DMS53 (cell line): ENCODE results near the gene PALD1.

Experiments
- DNase-seq: peaks from one replicate; lab custom pipeline; 2025; lab: John Stamatoyannopoulos, UW

The PALD1 gene

GRCh38 chr10:70535451-70535850, 56.9 kb downstream of the PALD1 start:
- DNase-seq: no peak

GRCh38 chr10:70536196-70536861, 57.8 kb downstream of the PALD1 start:
- no peak for DNase-seq

GRCh38 chr10:70537398-70538194, 59.0 kb downstream of the PALD1 start:
- DNase-seq: peak; percentile 83

DNA sequence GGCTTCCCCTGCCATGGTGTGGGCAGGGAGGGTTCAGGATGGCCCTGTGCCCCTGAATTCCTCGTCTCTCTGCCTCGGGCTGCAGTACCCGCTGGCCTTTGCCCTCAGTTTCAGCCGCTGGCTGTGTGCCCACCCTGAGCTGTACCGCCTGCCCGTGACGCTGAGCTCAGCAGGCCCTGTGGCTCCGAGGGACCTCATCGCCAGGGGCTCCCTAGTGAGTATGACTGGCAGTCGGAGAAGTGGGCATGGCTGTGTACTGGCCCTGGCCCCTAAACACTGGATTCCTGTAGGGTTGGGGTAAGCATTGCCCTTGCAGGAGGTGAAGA, 59.6 kb downstream of the PALD1 start:
- no peak for DNase-seq

GRCh38 chr10:70538731-70539338, 60.3 kb downstream of the PALD1 start:
- no peak for DNase-seq

DNA sequence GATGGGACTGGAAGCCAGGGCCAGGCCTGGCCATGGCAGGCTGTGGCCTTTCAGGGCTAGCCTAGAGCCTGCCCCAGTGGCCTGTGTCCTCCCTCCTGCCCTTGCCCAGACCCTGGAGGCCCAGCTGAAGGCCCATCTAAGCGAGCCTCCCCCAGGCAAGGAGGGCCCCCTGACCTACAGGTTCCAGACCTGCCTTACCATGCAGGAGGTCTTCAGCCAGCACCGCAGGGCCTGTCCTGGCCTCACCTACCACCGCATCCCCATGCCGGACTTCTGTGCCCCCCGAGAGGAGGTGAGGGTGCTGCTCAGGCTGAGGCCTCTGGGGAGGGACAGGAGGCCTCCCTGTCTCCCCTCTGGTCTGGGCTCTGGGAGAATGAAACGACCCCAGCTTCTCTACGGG, 60.9 kb downstream of the PALD1 start:
- DNase-seq: no peak

DNA sequence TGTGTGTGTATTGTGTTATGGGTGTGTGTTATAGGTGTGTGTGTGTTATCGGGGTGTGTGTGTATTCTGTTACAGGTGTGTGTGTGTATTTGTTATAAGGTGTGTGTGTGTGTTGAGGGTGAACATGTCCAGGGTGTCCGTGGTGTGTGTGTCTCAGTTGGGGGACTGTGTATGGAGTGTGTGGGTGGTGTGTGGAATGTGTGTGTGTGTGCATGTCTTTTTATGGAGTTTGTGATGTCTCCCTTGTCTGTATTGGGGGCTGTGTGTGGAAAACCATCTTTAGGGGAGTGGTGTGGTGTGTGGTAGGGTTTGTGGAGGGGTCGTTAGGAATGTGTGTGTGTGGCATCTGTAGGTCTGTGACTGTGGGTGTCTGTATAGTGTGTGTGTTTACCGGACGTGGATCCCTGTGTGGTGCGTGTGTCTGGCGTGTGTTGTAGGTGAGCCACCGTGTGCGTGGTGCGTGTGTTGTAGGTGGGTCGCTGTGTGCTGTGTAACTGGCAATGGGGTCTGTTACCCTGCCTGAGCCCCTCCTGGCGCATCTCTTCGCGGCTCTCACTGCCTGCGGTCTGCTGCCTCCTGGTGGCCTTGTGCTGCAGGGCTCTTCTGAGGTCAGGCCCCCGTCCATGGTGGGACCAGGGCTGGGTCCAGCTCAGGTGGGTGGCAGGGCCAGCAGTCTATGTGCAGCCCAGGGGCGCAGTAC, 61.7 kb downstream of the PALD1 start:
- no peak for DNase-seq

DNA sequence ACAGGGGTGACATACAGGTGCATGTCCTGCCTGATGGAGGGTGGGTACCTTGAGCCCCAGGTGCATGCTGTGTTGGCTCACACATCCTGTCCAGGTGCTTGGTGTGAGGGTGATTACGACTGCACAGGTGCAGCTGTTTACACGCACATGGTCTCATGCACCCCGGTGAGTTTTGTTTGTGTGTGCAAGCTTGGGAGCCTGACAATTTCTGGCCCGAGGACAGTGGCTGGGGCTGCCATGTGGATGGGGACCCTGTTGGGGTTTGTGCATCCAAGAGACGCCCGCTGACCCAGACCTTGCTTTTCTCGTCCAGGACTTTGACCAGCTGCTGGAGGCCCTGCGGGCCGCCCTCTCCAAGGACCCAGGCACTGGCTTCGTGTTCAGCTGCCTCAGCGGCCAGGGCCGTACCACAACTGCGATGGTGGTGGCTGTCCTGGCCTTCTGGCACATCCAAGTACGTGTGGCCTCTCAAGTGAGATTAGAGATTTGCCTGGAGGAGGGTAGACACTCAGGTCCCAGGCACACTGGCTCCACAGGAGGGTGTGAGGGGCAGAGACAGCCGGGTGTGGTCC, 62.3 kb downstream of the PALD1 start:
- DNase-seq: peak; percentile 86

DNA sequence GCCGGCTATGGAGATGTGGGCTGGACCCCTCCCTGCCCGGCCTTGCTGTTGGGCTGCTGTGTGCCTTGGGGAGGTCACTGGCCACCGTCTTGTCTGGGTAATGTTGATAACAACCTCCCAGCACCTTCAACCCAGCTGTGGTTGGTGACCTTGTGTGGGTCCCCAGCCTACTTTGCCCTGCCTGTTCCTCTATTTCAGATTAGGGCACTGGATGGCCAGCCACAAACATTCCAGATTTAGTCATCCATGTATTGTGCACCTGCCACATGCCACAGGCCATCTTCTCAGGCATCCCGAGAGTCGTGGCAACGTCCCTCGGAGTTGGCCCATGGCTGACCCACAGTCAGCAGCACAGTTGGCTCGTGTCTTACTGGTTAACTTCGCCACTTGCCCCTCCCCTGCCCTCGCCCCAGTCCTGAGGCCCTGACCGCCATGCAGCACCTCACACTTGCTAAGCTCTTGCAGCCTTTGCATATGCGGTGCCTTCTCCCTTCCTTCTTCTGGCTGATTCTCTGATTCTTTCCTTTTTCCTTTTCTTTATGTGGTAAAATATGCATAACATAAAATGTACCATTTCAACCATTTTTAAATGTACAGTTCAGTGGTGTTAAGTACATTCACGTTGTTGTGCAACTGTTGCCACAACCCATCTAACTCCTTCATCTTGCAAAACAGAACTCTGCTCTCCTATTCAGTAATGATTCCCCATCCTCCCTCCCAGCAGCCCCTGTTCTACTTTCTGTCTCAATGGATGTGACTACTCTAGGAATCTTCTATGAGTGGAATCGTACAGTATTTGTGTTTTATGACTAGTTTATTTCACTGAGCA, 63.4 kb downstream of the PALD1 start:
- no peak for DNase-seq

DNA sequence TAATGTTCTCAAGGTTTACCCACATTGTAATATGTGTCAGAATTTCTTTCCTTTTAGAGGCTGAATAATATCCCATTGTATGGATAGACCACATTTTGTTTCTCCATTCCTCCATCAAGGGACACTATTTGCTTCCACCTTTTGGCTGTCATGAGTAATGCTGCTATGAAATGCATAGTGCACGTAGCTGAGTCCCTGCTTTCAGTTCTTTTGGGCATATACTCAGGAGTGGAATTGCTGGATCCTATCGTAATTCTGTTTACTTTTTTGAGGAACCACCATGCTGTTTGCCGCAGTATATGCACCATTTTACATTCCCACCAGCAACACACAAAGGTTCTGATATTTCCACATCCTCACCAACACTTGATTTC, 64.0 kb downstream of the PALD1 start:
- DNase-seq: peak; percentile 15

DNA sequence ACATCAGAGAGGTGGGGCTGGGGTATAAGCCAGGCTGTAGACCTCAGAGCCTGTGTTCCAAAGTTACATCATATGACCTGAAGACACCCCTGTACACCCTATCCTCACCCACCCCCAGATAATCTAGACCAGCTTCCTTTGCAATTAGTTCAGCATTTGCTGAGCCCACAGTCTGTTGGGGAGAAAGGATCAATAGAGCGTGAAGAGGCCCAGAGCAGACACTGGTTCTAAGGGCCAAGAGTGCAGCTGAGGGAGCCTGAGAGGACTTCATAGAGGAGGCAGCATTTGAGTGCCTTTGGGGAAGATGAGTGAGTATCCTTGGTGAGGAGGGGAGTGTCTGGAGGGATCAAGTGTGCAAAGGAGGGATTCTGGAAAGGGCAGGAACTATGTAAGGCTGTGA, 65.3 kb downstream of the PALD1 start:
- DNase-seq: no peak

DNA sequence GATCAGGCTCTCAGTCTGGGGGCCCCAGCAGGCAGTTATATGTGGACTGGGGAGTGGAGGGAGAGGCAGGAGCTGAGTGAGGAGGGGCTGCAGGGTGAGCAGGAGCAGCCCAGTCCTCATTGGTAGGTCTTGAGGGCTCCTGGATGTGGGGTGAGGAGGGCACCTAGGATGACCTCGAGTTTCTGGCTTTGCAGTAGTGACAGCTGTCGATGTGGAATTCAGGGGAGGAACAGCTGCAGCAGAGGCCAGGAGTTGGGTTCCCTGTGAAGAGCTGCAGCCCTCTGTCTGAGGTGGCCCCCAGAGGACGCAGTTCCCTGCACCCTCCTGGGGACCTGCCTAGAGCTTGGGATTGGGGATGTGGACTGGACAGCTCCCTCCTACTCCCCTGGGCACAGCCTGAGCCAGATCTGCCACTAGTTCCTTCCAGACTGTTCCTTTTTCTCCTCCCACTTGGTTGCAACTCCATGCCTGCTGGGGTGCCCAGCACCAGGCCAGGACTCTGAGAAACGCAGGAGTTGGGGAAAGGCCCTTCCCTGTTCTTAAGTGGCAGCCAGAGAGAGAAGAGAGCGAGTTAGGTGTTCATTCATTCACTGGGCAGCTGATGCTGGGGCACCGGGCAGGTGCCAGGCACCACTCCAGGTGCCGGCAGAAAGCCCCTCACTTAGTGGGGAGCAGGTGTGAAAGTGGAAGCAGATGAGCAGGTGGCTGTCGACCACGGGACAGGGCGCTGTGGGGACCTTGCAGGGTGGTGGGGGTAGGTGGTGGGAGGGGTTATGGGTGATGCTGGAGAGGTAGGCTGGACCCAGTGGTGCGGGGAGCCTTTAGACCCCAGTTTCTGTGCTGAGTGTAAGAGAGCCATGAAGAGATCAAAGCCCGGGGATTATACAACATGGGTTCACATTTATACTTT, 66.1 kb downstream of the PALD1 start:
- DNase-seq: no peak

GRCh38 chr10:70546584-70546983, 68.0 kb downstream of the PALD1 start:
- DNase-seq: no peak

DNA sequence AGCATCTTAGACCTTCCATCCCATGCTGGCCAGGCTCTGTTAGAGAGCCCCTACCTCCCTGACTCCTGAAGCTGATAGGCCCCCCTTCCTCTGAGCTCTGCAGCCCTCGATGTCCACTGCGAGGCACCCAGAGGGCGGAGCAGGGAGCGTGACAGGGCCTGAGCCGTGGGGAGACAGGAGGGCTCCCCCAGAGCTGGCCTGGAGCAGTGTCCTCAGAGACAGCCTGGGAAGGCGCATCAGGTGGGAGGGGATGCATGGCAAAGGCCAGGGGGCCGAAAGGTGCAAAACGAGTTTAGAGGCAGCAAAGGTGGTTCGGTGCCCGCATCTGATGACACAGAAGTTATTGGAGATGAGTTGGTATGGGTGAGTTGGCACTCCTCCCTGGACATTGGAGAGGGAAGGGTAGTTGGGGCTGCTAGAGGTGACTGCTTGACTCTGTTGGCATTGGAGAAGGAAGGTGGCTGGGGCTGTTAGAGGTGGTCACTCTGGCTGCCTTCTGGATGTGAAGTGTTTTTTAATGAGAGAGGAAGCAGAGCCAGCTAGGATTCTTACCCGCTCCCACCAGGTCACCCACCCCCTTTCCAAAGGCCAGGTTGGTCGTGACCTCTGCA, 70.9 kb downstream of the PALD1 start:
- DNase-seq: no peak

GRCh38 chr10:70549962-70550458, 71.4 kb downstream of the PALD1 start:
- DNase-seq: peak; percentile 68

DNA sequence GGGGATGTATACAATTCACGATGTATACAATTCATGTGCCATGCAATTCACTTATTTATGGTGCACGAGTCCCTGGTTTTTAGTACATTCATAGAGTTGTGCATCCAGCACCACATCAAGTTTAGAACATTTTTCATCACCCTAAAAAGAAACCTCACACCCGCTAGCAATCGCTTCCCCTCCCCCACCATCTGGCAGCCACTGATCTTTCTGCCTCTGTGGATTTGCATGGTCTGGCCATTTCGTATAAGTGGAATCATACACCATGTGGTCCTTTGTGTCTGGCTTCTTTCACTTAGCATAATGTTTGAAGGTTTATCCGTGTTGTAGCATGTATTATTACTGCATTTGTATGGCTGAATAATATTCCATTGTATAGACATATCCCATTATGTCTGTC, 71.9 kb downstream of the PALD1 start:
- DNase-seq: no peak

- DNase-seq: no peak
These were observed 72.9 kb downstream of the PALD1 start for GRCh38 chr10:70551466-70551865.

- no peak for DNase-seq
These were observed 73.4 kb downstream of the PALD1 start for GRCh38 chr10:70551971-70552422.

- DNase-seq: no peak
These were observed 74.0 kb downstream of the PALD1 start for GRCh38 chr10:70552586-70552985.

DNA sequence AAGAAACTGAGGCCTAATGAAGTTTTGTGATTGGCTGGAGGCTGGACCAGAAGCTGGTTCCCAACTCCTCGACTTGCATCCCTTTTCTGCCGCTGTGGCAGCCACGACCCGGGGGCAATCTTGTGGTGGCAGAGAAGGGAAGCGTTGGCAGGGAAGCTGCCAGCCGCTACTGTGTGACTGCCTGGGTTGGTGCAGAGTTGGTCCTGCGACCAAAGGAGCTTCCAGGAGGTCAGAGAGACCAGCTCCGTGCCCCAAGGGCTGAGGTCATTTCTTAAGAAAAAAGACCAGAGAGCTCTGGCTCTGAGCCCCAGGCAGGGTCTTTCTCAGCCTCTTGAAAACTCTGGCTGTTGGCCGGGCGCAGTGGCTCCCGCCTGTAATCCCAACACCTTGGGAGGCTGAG, 76.8 kb downstream of the PALD1 start:
- DNase-seq: no peak
